Muscle layer of colon (tissue), 2 donors: ENCODE data around the gene CPEB3.
A peak's percentile ranks its signal among the peaks of the same experiment; 100 is the strongest.
"Not testable (repeated sequence)": the region's sequence is repeated elsewhere in the genome, so short reads cannot be mapped to it uniquely, and the experiment has no call there.

Experiments used
- H3K27ac ChIP-seq: one replicate; pipeline ENCODE4 v1.7.0; 2013; ENCODE audit warnings: low read depth, mild to moderate bottlenecking, low read length, moderate library complexity
- H3K27me3 ChIP-seq, 2 donors: one replicate each; pipeline ENCODE4 v1.7.0; 2013; ENCODE audit warnings: low read length in 2 of 2, mild to moderate bottlenecking in 2 of 2; ENCODE audit not compliant: insufficient read depth in 2 of 2, control insufficient read depth in 1 of 2
- H3K36me3 ChIP-seq: one replicate; pipeline ENCODE4 v1.7.0; 2013; ENCODE audit warnings: mild to moderate bottlenecking, low read length; ENCODE audit not compliant: insufficient read depth
- H3K4me1 ChIP-seq: one replicate; pipeline ENCODE4 v1.7.0; 2013; ENCODE audit warnings: mild to moderate bottlenecking, low read length; ENCODE audit not compliant: insufficient read depth
- H3K4me3 ChIP-seq, 2 donors: one replicate each; pipeline ENCODE4 v1.7.0; 2013; ENCODE audit warnings: low read length in 2 of 2, low read depth in 1 of 2, mild to moderate bottlenecking in 1 of 2, moderate library complexity in 1 of 2
- H3K9ac ChIP-seq: one replicate; pipeline ENCODE4 v1.7.0; 2013; ENCODE audit warnings: low read length
- H3K9me3 ChIP-seq: one replicate; pipeline ENCODE4 v1.7.0; 2013; ENCODE audit warnings: mild to moderate bottlenecking, low read length
- donor health status: abdominal sarcoma.
- donor health status: Adenocarcinoma of cecum.

Gene CPEB3

DNA sequence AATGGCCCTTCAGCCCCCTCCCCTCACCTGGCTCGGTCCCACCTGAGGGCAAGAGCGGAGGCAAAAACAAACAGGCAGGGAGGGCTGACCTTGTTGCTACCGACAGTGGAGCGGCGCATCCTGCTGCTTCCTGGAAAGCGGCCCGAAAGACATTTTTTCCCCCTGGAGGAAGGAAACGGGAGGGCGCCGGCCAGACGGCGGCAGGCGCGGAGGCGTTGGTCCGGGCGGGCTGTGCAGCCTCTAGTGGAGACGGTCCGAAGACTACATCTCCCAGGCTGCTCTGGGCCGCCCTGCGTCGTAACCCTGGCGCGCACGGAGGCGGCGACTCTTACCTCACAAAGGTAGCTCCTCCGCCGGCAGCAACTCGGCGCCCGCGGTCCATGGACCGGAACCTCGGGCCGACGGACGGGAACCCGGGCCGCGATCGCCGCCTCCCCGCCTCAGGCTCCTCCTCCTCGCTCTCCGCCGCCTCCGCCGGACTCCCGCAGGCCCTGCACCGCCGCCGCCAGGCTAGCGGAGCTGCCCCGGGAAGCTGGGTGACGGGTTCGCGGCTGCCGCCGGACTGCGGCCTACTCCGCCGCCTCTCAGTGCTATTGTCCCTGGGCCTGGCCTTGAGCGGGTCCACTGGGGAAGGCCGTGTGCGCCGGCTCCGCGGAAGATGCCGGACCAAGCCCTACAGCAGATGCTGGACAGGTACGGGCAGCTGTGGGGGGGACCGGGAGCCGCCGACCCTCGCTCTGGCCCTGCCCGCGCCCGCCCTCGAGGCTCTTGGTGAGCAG, at the start of gene CPEB3, which contains the start of gene MARCHF5:
CPEB3 (minus strand) TSS at position 242 of the 779 bp plus-strand sequence. CDS start 50,728 bp downstream, outside the sequence.
MARCHF5 (plus strand) TSS at position 331 of the 779 bp plus-strand sequence; CDS start at position 659, 328 bp downstream.
- Histone ChIP-seq H3K27ac (peak within 1 kb of the TSS; percentile 97), H3K9ac (peak within 1 kb of the TSS; percentile 95), H3K4me1 (peaks cover 12% of the 10 kb centered on the region), H3K9me3 (no peaks in the 10 kb centered on the region), H3K36me3 (no peaks in the 10 kb centered on the region), H3K4me3 (peak within 1 kb of the TSS; percentile 90 to 100), H3K27me3 (no peaks in the 10 kb centered on the region)

DNA sequence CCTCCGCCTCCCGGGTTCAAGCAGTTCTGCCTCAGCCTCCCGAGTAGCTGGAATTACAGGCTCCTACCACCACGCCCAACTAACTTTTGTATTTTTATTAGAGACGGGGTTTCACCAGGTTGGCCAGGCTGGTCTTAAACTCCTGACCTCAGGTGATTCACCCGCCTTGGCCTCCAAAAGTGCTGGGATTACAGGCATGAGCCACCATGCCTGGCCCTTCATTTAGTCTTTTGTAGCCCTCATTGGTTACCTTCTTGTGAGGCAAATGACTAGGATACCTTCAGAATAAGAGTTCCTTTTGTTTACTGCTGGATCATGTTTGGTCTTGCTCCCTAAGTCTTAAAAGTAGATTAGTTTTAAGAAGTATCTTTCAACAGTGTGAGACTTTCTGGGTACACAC, 39.0 kb upstream of the CPEB3 start:
- not testable (repeated sequence) for H3K4me1 ChIP-seq, H3K36me3 ChIP-seq, H3K27me3 ChIP-seq, H3K4me3 ChIP-seq, H3K9me3 ChIP-seq, H3K27ac ChIP-seq, H3K9ac ChIP-seq

GRCh38 chr10:92328993-92329392, 38.1 kb upstream of the CPEB3 start:
- Histone ChIP-seq H3K36me3 (no peaks in the 10 kb centered on the region), H3K9ac (no peak overlapping the region), H3K9me3 (no peaks in the 10 kb centered on the region), H3K4me3 (no peak overlapping the region), H3K4me1 (peaks cover 5% of the 10 kb centered on the region), H3K27me3 (no peaks in the 10 kb centered on the region), H3K27ac (no peak overlapping the region)

DNA sequence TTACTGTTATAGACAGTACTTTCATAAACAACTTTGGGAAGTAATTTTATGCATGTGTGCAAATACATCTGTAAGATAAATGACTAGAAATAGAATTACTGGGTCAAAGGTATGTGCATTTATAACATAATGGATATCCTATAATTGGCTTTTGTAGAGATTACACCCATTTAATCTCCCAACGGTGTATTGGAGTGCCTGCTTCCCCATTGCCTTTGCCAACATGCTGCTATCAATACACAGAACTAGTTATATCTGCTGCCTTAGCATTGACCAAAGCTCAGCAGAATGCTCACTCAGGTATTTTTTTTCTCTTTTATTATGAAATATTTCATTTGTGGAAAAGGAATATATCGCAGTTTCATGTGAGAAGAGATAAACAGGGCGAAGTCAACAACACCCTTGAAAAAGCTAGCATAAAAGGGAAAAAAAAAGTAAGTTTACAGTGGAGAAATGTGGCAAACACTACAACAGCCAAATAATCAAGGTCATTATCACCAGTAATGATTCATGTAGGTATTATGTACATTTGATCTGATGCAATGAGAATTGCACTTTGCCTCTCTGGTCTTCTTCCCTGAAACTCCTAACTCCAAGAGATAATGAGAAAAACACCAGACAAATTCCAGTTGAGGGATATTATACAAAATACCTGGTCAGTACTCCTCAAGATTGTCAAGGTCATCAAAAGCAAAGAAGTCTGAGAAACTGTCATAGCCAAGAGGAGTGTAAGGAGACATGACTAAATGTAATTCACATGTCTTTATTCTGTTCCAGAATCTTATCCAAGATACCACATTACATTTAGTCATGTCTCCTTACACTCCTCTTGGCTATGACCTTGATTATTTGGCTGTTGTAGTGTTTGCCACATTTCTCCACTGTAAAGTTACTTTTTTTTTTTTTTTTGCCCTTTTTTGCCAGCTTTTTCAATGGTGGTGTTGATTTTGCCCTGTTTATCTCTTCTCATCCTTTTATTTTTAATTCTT, 36.9 kb upstream of the CPEB3 start:
- Histone ChIP-seq H3K36me3 (no peaks in the 10 kb centered on the region), H3K9ac (no peak overlapping the region), H3K27me3 (no peaks in the 10 kb centered on the region), H3K4me3 (no peak overlapping the region), H3K27ac (no peak overlapping the region), H3K9me3 (no peaks in the 10 kb centered on the region), H3K4me1 (peaks cover 5% of the 10 kb centered on the region)

DNA sequence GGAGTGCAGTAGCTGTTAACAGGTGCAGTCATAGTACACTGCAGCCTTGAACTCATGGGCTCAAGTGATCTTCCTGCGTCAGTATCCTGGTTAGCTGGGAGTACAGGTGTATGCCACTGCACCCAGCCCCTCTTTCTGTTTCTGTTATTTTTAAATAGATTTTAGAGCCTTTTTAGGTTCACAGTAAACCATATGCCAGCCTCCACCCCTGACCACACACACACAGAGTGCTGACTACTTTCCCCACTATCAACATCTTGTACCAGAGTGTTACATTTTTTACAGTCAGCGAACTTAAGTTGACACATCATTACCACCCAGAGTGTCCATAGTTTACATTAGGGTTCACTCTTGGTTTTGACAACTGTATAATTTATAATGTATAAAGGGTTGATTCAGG, 32.2 kb upstream of the CPEB3 start:
- no peak overlapping the region for H3K27ac ChIP-seq
- H3K4me1 ChIP-seq = no peaks in the 10 kb centered on the region
- H3K4me3 ChIP-seq = no peak overlapping the region
- no peaks in the 10 kb centered on the region for H3K27me3 ChIP-seq
- no peaks in the 10 kb centered on the region for H3K9me3 ChIP-seq
- H3K9ac ChIP-seq = no peak overlapping the region
- H3K36me3 ChIP-seq = peaks cover 6% of the 10 kb centered on the region

- no peak overlapping the region for H3K27ac ChIP-seq
- H3K4me1 ChIP-seq = no peaks in the 10 kb centered on the region
- H3K27me3 ChIP-seq = no peaks in the 10 kb centered on the region
- H3K9ac ChIP-seq = no peak overlapping the region
- H3K9me3 ChIP-seq = no peaks in the 10 kb centered on the region
- H3K36me3 ChIP-seq = peaks cover 10% of the 10 kb centered on the region
- H3K4me3 ChIP-seq = no peak overlapping the region
Observed at GRCh38 chr10:92316610-92317009, 25.7 kb upstream of the CPEB3 start.

GRCh38 chr10:92313750-92314149, 22.9 kb upstream of the CPEB3 start:
- no peaks in the 10 kb centered on the region for H3K27me3 ChIP-seq
- no peak overlapping the region for H3K27ac ChIP-seq
- no peak overlapping the region for H3K4me3 ChIP-seq
- no peak overlapping the region for H3K9ac ChIP-seq
- peaks cover 3% of the 10 kb centered on the region for H3K36me3 ChIP-seq
- no peaks in the 10 kb centered on the region for H3K9me3 ChIP-seq
- H3K4me1 ChIP-seq = no peaks in the 10 kb centered on the region

DNA sequence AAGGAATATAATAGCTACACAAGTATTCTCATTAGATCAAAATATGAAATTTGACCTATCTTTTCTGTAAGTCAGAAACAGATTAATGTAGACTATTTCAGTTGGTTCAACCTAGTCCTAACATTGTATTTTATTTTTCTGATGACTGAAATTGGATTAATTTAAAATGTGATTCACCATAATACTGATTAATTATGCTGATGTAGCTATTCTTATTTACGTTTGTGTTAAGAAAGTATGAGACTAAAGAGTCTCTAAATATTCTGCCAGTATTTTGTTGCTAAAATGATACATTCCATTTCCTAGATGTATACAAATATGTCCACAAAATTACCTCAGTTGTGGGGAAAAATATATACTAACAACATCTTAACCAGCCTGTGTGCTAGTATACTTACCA, 18.4 kb upstream of the CPEB3 start:
- H3K9ac ChIP-seq = no peak overlapping the region
- H3K27ac ChIP-seq = no peak overlapping the region
- H3K4me1 ChIP-seq = no peaks in the 10 kb centered on the region
- no peak overlapping the region for H3K4me3 ChIP-seq
- no peaks in the 10 kb centered on the region for H3K9me3 ChIP-seq
- peaks cover 3% of the 10 kb centered on the region for H3K36me3 ChIP-seq
- no peaks in the 10 kb centered on the region for H3K27me3 ChIP-seq

- no peaks in the 10 kb centered on the region for H3K4me1 ChIP-seq
- no peaks in the 10 kb centered on the region for H3K36me3 ChIP-seq
- H3K27ac ChIP-seq = no peak overlapping the region
- no peaks in the 10 kb centered on the region for H3K27me3 ChIP-seq
- H3K9ac ChIP-seq = no peak overlapping the region
- H3K4me3 ChIP-seq = no peak overlapping the region
- no peaks in the 10 kb centered on the region for H3K9me3 ChIP-seq
Observed at GRCh38 chr10:92305133-92306072, 14.5 kb upstream of the CPEB3 start.

GRCh38 chr10:92304061-92304460, 13.2 kb upstream of the CPEB3 start:
- Histone ChIP-seq H3K27me3 (no peaks in the 10 kb centered on the region), H3K36me3 (no peaks in the 10 kb centered on the region), H3K27ac (no peak overlapping the region), H3K9me3 (no peaks in the 10 kb centered on the region), H3K9ac (no peak overlapping the region), H3K4me3 (no peak overlapping the region), H3K4me1 (no peaks in the 10 kb centered on the region)
